Activated naive CD8-positive, alpha-beta T cell (primary cell): Measurements from ENCODE around the gene SCN1B.
A peak's percentile ranks its signal among the peaks of the same experiment; 100 is the strongest.
"Not testable (repeated sequence)": the region's sequence is repeated elsewhere in the genome, so short reads cannot be mapped to it uniquely, and the experiment has no call there.

Source experiments
- H3K27ac Mint-ChIP-seq: one replicate; pipeline ENCODE4 v1.8.0; 2021; ENCODE audit warnings: mixed read lengths
- H3K27me3 Mint-ChIP-seq: one replicate; pipeline ENCODE4 v1.8.0; 2021; ENCODE audit warnings: mixed read lengths
- H3K36me3 Mint-ChIP-seq: one replicate; pipeline ENCODE4 v1.8.0; 2021; ENCODE audit warnings: mixed read lengths
- H3K4me1 Mint-ChIP-seq: one replicate; pipeline ENCODE4 v1.8.0; 2021; ENCODE audit warnings: low read depth, mixed read lengths
- H3K4me3 Mint-ChIP-seq: one replicate; pipeline ENCODE4 v1.8.0; 2021; ENCODE audit warnings: mild to moderate bottlenecking, mixed read lengths
- H3K9me3 Mint-ChIP-seq: one replicate; pipeline ENCODE4 v1.8.0; 2021; ENCODE audit warnings: low read depth, mixed read lengths

Gene SCN1B

DNA sequence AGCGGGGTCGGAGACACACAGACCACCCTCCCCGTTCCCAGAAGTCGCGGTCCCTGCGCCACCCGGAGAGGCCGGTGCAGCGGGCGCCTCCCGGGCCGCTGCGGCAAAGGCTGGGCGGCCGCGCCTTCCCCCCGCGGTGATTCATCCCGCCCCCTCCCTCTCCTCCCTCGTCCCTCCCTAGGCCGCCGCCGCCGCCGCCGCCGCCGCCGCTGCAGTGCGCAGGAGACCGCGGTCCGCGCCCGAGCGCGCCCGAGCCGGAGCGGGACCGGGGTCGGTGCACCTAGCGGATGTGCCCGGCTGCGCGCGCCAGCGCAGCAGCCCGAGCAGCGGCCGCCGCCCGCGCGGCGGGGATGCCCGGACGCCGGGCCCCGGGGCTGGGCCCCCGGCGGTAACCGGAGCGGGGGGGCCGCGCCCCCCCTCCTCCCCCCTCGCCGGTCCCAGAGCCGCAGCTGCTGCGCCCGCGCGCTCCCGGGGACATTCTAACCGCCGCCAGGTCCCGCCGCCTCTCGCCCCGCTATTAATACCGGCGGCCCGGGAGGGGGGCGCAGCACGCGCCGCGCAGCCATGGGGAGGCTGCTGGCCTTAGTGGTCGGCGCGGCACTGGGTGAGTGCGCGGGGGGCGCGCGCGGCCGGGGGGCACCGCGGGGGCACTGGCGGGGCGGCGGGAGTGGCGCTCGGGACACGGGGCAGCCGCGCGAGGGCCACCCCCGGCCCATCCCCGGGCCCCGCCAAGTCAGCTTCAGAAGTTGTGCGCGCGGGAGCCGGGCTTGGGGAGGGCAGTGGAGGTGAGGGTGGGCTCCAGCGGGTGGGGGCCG lies at the start of gene SCN1B:
Gene SCN1B (plus strand): TSS at position 214 of the 815 bp plus-strand sequence. CDS start 351 bp downstream, at position 565.
- H3K4me1 Mint-ChIP-seq = peaks cover 8% of the 10 kb centered on the region
- H3K9me3 Mint-ChIP-seq = no peaks in the 10 kb centered on the region
- peaks cover 4% of the 10 kb centered on the region for H3K27me3 Mint-ChIP-seq
- peak within 1 kb of the TSS; percentile 1 for H3K27ac Mint-ChIP-seq
- H3K4me3 Mint-ChIP-seq = peak within 1 kb of the TSS; percentile 83
- peaks cover 3% of the 10 kb centered on the region for H3K36me3 Mint-ChIP-seq

DNA sequence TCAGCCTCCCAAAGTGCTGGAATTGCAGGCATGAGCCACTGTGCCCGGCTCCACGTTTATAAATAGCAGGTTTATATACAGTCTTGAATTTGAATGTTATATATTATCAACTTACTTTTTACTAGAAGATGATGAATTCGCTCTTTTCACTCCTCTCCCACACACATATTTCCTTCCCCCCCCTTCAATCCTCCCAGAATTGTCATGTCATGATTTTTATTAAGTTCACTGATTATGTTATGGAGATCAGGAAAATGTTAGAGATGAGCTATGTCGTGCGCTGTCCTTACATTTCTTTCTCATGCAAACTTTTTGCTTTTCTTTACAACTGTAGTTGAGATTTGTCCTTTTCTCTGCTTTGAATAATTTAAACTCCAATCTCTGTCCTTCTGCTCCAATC lies 48.0 kb upstream of the SCN1B start:
- Mint-ChIP-seq H3K27ac (no peak overlapping the region), H3K27me3 (no peaks in the 10 kb centered on the region), H3K4me3 (no peak overlapping the region), H3K9me3 (no peaks in the 10 kb centered on the region), H3K36me3 (no peaks in the 10 kb centered on the region), H3K4me1 (peaks cover 17% of the 10 kb centered on the region)

DNA sequence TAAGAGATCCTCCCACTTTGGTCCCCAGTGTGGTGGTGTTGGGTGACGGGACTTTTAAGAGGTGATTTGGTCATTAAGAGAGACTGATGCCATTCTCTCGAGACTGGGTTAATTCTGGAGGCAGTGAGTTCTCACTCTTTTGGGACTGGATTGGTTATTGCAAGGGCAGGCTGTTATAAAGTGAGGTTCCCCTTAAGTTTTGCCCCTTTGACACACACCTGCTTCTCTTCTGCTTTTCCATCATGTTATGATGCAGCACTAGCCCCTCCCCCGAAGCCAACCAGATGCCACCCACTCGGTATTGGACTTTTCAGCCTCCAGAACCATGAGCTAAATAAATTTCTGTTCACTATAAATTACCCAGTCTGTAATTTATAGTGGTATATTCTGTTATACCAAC lies 46.5 kb upstream of the SCN1B start:
- Mint-ChIP-seq H3K4me3 (no peak overlapping the region), H3K4me1 (peaks cover 21% of the 10 kb centered on the region), H3K27me3 (no peaks in the 10 kb centered on the region), H3K27ac (no peak overlapping the region), H3K36me3 (no peaks in the 10 kb centered on the region), H3K9me3 (no peaks in the 10 kb centered on the region)

DNA sequence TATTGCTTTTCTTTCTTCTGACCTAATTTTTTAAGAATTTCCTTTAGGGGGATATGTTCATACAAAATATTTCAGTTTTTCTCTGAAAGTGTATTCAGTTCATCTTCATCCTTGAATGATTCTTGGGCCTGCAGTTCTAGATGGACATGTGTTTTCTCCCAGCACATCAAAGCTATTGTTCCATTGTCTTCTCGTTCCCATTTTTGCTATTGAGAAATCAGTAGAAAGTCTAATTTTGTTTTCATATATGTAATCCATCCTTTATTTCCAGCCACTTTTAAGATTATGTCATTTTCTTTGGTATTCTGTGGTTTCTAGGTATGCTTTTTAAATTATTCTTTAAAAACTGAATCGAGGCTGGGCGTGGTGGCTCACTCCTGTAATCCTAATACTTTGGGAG lies 46.0 kb upstream of the SCN1B start:
- Mint-ChIP-seq H3K27ac (no peak overlapping the region), H3K4me1 (peaks cover 26% of the 10 kb centered on the region), H3K9me3 (no peaks in the 10 kb centered on the region), H3K36me3 (no peaks in the 10 kb centered on the region), H3K27me3 (no peaks in the 10 kb centered on the region), H3K4me3 (no peak overlapping the region)

DNA sequence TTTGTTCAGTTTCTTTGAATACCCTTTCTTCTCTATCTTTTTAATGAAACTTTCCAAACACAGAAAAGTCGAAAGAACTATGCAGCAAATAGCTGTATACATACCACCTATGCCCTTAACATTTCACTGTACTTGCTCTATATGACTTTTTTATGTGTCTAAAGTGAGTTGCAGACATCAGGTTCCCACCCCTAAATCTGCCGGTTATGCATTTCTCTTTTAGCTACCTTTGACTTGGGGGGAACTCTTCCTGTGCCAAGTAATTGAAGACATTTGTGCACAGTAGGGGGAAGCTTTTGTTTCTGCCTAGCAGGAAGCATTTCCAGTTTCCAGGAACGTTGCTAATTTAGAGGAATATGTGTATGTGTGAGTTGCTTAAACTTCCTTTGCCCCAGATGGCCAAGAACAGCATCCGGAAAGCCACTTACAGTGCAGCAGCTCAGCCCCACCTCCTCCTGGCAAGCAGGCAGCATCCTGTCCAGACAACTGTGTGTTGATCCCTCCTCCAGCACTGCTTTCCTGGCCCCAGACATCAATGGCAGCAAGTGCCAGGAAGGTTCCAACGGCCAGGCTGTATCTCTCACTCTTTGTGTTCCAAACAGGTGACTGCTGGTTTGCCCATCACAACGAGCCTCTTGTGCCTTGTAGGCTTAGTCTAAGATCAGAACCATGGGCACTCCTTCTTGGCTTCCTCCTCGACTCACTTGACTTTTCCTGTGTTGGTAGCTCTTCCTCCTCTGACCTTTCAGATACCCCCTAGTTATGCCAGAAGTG lies 44.8 kb upstream of the SCN1B start:
- Mint-ChIP-seq H3K9me3 (no peaks in the 10 kb centered on the region), H3K4me3 (peak overlapping the region; percentile 47), H3K27ac (peak overlapping the region; percentile 92), H3K36me3 (no peaks in the 10 kb centered on the region), H3K27me3 (no peaks in the 10 kb centered on the region), H3K4me1 (peaks cover 30% of the 10 kb centered on the region)

DNA sequence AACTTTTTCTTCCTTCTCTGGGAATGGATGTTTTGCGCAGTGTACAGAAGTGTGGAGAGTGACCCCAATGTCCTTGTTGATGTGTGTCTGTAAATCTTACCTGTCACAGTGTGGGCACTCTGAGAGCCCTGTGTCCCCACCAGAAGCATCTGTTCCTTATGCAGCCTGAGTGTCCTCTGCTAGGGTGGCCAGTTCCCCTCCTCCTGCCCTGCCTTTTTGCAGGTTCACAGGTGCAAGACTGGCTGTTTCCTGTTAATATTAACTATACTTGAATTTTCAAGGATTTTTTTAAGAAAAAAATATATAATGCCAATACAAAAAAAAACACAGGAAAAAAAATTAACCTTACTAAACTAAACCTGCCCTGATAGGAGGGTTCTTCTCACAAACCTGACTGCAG lies 42.2 kb upstream of the SCN1B start:
- Mint-ChIP-seq H3K36me3 (no peaks in the 10 kb centered on the region), H3K9me3 (no peaks in the 10 kb centered on the region), H3K4me3 (no peak overlapping the region), H3K27ac (no peak overlapping the region), H3K27me3 (no peaks in the 10 kb centered on the region), H3K4me1 (peaks cover 41% of the 10 kb centered on the region)

DNA sequence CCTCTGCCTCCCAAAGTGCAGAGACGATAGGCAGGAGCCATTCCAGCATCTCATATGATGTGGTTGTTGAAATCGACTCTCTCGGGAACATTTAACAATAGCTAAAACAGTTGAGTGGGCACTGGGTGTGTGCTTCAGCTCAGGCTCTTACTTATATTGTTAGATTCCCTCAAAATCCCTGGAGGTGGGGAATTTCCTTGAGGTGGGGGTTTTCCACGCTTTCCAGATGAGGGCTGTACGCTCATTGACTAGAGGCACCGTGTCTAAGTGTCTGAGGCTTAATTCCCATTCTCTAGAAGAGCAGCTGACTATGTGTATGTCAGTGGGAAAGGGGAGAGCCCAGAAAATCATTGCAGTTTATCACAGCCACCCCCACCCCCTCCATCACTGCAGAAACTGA lies 41.0 kb upstream of the SCN1B start:
- H3K4me1 Mint-ChIP-seq = peaks cover 40% of the 10 kb centered on the region
- H3K9me3 Mint-ChIP-seq = no peaks in the 10 kb centered on the region
- no peaks in the 10 kb centered on the region for H3K36me3 Mint-ChIP-seq
- H3K27me3 Mint-ChIP-seq = no peaks in the 10 kb centered on the region
- peak overlapping the region; percentile 10 for H3K27ac Mint-ChIP-seq
- no peak overlapping the region for H3K4me3 Mint-ChIP-seq

DNA sequence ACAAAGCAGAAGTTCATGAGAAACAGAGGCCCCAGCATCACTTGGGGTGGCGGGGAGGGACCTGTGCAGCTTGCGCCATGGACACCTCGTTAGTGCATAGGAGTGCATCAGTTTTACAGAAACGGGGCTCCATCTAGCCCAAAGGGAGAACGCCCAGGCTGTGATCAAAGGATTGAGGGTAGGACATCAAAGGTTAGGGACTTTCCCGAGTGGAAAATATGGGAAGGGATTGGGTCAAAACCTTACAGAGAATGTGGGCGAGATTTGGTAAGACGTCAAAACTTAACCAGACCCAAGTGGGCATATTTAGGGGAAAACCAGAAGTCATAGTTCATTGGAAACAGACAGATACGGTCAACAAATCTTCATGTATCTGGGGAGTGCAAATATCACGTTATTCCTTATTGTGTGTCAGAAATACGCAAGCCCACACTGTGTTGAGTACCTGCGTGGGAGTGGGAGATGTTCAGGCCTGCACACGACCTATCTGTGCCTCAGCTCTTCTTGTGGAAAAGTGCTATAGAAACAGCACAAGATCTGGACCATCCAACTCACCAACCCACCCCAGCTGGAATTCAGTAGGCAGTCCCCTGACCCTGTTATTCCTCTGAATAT lies 39.6 kb upstream of the SCN1B start:
- Mint-ChIP-seq H3K27ac (peak overlapping the region; percentile 81), H3K4me1 (peaks cover 33% of the 10 kb centered on the region)

DNA sequence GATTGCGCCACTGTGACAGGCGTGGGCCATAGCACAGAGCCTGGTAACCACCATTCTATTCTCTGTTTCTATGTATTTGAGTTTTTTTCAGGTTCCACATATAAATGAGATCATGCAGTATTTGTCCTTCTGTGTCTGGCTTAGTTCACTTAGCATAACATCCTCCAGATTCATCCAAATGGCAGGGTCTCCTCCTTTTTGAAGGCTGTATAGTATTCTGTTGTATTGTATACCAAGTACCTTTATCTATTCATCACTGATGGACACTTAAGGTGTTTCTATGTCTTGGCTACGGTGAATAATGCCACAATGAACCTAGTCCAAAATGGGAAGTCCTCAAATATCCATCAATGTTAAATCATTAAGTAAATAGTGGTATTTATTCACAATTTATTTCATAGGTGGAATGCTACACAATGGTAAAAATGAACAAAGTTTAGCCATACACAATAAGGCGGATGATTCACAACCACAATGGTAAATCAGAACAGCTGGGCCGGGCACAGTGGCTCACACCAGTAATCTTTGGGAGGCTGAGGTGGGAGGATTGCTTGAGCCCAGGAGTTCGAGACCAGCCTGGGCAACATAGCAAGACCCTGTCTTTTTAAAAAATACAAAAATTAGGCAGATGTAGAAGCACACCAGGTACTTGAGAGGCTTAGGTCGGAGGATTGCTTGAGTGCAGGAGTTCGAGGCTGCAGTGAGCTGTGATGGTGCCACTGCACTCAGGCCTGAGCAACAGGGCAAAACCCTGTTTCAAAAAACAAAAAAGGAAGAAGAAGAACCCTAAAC lies 38.5 kb upstream of the SCN1B start:
- H3K27ac Mint-ChIP-seq = peak overlapping the region; percentile 22
- H3K4me3 Mint-ChIP-seq = no peak overlapping the region
- H3K9me3 Mint-ChIP-seq = no peaks in the 10 kb centered on the region

More for the DNA sequence above, 39.6 kb upstream of the SCN1B start:
- Mint-ChIP-seq H3K27me3 (no peaks in the 10 kb centered on the region), H3K9me3 (no peaks in the 10 kb centered on the region), H3K36me3 (no peaks in the 10 kb centered on the region), H3K4me3 (peak overlapping the region; percentile 46)

DNA sequence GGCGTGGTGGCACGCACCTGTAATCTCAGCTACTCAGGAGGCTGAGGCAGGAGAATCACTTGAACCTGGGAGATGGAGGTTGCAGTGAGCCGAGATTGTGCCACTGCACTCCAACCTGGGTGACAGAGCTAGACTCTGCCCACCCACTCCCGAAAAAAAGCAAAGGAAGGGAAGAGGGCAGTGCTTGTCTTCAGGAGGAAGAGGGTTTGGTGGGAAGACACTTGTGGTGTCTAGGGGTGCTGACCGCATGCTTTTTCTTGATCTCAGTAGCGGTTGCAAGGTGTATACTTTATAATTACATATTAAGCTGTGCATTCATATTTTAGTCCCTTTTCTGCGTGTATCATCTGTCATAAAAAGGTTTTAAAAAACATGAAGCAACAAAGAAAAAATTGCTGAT lies 37.7 kb upstream of the SCN1B start:
- H3K4me3 Mint-ChIP-seq, H3K9me3 Mint-ChIP-seq, H3K27me3 Mint-ChIP-seq, H3K36me3 Mint-ChIP-seq, H3K27ac Mint-ChIP-seq: not testable (repeated sequence)
- peaks cover 40% of the 10 kb centered on the region for H3K4me1 Mint-ChIP-seq

More for the DNA sequence above, 38.5 kb upstream of the SCN1B start:
- H3K4me1 Mint-ChIP-seq = peaks cover 35% of the 10 kb centered on the region
- no peaks in the 10 kb centered on the region for H3K27me3 Mint-ChIP-seq
- no peaks in the 10 kb centered on the region for H3K36me3 Mint-ChIP-seq

DNA sequence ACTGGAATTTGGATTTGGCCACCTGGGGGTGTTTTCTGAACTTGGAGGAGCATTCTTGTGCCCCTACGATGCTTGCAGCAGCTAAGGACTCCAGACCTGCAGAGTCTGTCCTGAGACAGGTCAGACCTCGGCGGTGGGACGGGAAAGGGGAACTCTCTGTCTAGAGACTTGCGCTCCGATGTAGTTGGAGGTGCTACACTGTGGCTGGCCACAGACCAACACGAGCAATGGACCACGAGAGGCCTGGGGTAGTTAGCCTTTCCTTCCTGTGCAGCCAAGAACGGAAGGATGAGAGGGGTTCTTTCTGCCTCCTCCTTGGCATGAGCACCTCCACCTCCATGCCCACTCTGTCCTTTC lies 36.0 kb upstream of the SCN1B start:
- Mint-ChIP-seq H3K9me3 (no peaks in the 10 kb centered on the region), H3K27ac (no peak overlapping the region), H3K36me3 (no peaks in the 10 kb centered on the region), H3K4me1 (peaks cover 43% of the 10 kb centered on the region), H3K27me3 (no peaks in the 10 kb centered on the region), H3K4me3 (no peak overlapping the region)

DNA sequence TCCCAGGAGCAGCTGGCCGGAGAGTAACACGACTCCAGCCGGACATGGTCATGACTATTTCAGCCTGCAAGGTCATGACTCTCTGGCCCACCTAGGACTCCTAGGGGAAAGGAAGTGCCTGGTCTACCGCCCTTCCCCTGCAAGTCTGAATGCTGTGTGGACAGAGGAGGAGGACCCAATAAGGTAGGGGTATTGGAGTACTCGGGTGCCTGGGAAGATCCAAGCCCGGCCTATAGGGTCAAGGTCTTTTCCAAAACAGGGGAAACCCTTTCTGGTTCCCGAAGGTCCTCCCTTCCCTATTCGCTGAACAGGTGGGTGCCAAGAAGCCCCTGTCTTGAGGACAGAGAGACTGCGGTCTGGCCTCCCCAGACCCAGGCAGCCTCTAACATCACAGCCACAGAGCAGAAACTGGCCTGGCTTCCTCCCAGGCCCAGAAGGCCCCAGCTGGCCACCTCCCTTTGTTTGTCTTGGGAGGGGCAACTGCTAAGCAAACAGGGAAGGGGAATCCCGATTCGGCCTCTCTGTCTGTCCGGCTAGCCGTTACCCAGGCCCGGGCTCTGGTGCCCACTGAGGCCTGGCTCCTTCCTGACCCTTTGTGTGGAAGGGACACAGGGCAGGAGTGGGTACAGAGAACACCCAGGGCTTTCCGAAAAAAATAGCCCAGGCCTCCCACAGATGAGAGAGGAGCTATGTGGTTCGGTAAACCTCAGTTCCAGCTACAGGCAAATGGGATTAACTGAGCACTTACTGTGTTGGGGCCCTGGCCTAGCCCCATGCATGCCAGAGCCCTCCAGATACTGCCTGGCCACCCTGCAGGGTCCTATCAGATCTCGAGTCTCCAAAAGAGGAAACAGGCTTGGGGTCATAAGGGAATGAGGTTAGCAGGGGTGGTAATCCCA lies 35.4 kb upstream of the SCN1B start:
- no peaks in the 10 kb centered on the region for H3K9me3 Mint-ChIP-seq
- H3K36me3 Mint-ChIP-seq = no peaks in the 10 kb centered on the region
- H3K27me3 Mint-ChIP-seq = no peaks in the 10 kb centered on the region
- no peak overlapping the region for H3K4me3 Mint-ChIP-seq
- no peak overlapping the region for H3K27ac Mint-ChIP-seq
- peaks cover 42% of the 10 kb centered on the region for H3K4me1 Mint-ChIP-seq

DNA sequence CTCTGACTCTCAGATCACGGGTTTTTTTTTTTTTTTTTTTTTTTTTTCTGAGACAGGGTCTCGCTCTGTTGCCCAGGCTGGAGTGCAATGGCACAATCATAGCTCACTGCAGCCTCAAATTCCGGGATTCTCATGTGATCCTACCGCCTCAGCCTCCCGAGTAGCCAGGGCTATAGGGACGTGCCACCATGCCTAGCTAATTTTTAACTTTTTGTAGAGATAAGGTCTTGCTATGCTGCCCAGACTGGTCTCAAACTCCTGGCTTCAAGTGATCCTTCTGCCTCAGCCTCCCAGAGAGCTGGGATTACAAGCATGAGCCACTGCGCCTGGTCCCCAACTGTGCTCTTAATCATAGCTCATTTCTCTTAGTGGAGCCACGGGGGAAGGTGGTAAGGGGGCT lies 34.7 kb upstream of the SCN1B start:
- H3K4me1 Mint-ChIP-seq = peaks cover 38% of the 10 kb centered on the region
- H3K27ac Mint-ChIP-seq = peak overlapping the region; percentile 6
- no peaks in the 10 kb centered on the region for H3K36me3 Mint-ChIP-seq
- no peaks in the 10 kb centered on the region for H3K9me3 Mint-ChIP-seq
- no peaks in the 10 kb centered on the region for H3K27me3 Mint-ChIP-seq
- H3K4me3 Mint-ChIP-seq = no peak overlapping the region

DNA sequence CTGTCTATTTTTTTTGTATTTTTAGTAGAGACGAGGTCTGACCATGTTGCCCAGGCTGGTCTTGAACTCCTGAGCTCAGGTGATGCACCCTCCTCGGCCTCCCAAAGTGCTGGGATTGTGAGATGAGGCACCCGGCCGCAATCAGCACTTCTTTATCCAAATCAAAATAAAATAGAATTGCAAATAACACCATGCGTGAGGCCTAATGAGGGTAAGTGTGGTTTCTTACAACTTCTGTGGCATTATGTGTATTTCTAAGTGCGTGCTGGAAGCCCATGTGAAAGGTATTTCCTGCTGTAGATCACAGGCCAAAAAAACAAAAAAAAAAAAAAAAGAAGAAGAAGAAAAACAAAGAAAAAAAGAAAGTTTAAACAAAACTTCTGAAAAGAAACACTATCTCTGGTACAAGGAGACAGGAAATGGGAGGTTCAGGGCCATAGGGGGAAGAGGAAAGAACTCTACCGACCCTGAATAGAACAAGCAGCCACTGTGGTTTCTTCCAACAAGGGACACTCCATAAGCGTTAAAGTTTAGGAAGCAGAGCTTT lies 33.1 kb upstream of the SCN1B start:
- Mint-ChIP-seq H3K27me3 (no peaks in the 10 kb centered on the region), H3K9me3 (no peaks in the 10 kb centered on the region), H3K4me3 (peak overlapping the region; percentile 68), H3K27ac (peak overlapping the region; percentile 91), H3K4me1 (peaks cover 39% of the 10 kb centered on the region), H3K36me3 (peaks cover 4% of the 10 kb centered on the region)
